Smooth muscle cell (in vitro differentiated cells): Measurements from ENCODE around the gene GASK1A. TPM values are rescaled to one million over a fixed set of nuclear protein-coding genes. Genes with fewer than 3 reads are reported as not detected.

Source experiments
- DNase-seq: peaks from one replicate; lab custom pipeline; 2025; ENCODE audit not compliant: unreplicated experiment; lab: John Stamatoyannopoulos, UW
- H2AFZ ChIP-seq: fragments of 200-600 bp; sonication (generic); 2 replicates; pipeline ENCODE4 v1.6.0; 2016; ENCODE audit warnings: antibody characterized with exemption, low read depth, mild to moderate bottlenecking
- H3F3A ChIP-seq: fragments of 200-600 bp; sonication (generic); 2 replicates; pipeline ENCODE4 v1.6.0; 2017; ENCODE audit warnings: antibody characterized with exemption, low read depth
- H3K27ac ChIP-seq: fragments of 200-600 bp; sonication (generic); 2 replicates; pipeline ENCODE4 v1.5.1; 2016; ENCODE audit warnings: low read depth, mild to moderate bottlenecking
- H3K27me3 ChIP-seq: fragments of 200-600 bp; sonication (generic); 2 replicates; pipeline ENCODE4 v1.6.1; 2016; ENCODE audit warnings: low read depth, mild to moderate bottlenecking
- H3K36me3 ChIP-seq: fragments of 200-600 bp; sonication (generic); 2 replicates; pipeline ENCODE4 v1.5.1; 2016; ENCODE audit warnings: low read depth
- H3K4me1 ChIP-seq: fragments of 200-600 bp; sonication (generic); 2 replicates; pipeline ENCODE4 v1.5.1; 2016; ENCODE audit warnings: low read depth
- H3K4me2 ChIP-seq: fragments of 200-600 bp; sonication (generic); 2 replicates; pipeline ENCODE4 v1.6.0; 2016; ENCODE audit warnings: mild to moderate bottlenecking
- H3K4me3 ChIP-seq: fragments of 200-600 bp; sonication (generic); 2 replicates; pipeline ENCODE4 v1.5.1; 2016; ENCODE audit warnings: mild to moderate bottlenecking
- H3K79me2 ChIP-seq: fragments of 200-600 bp; sonication (generic); 2 replicates; pipeline ENCODE4 v1.6.0; 2016; ENCODE audit warnings: low read depth, mild to moderate bottlenecking
- H3K9ac ChIP-seq: fragments of 200-600 bp; sonication (generic); 2 replicates; pipeline ENCODE4 v1.6.0; 2016; ENCODE audit warnings: low read depth
- H3K9me3 ChIP-seq: fragments of 200-600 bp; sonication (generic); replicated peaks from 2 replicates; pipeline ENCODE4 v1.5.1; 2016; ENCODE audit warnings: low read depth
- H4K20me1 ChIP-seq: fragments of 200-600 bp; sonication (generic); 2 replicates; pipeline ENCODE4 v1.6.0; 2016; ENCODE audit warnings: low read depth
- CTCF ChIP-seq: fragments of 200-600 bp; sonication (generic); IDR thresholded peaks from 2 replicates; pipeline ENCODE4 v1.5.1; 2017; ENCODE audit warnings: borderline replicate concordance, mild to moderate bottlenecking, antibody characterized with exemption; ENCODE audit not compliant: insufficient read depth, poor library complexity, severe bottlenecking
- WGBS: methylation state at CpG from one replicate; pipeline ENCODE4 v1.1.7; 2016; ENCODE audit warnings: low lambda C conversion rate; 5-methylcytosine and 5-hydroxymethylcytosine counted together
- polyA plus RNA-seq: library from polyadenylated mRNA; unstranded; fragments of >200 nt; fragmentation: Nextera tagmentation; extraction: Ambion mirVana; gene quantifications from 2 replicates; pipeline ENCODE4 v1.2.1, GENCODE V29; 2016
- total RNA-seq: library from RNA; depleted of rRNA; stranded (reverse); fragments of >200 nt; gene quantifications from 2 replicates; pipeline ENCODE4 v1.2.3, GENCODE V29; 2014

GASK1A gene
- total and polyA plus RNA-seq, 2 experiments from 2014 or later, result 0.76 TPM; not detected in 1

- TF ChIP-seq CTCF, result no peak
- Histone ChIP-seq H3K27ac (no peak overlapping the region), H3K9ac (no peak overlapping the region), H2AFZ (no peak overlapping the region), H3K27me3 (no peaks in the 10 kb centered on the region), H4K20me1 (no peaks in the 10 kb centered on the region), H3K4me2 (no peak overlapping the region), H3F3A (no peaks in the 10 kb centered on the region), H3K79me2 (no peaks in the 10 kb centered on the region), H3K4me3 (no peak overlapping the region), H3K36me3 (no peaks in the 10 kb centered on the region), H3K4me1 (no peaks in the 10 kb centered on the region), H3K9me3 (no peaks in the 10 kb centered on the region)
- 69% methylated on average over 3 of the region's 3 CpGs for WGBS
- no peak for DNase-seq
These were observed 124.9 kb downstream of the GASK1A start for GRCh38 chr3:43104039-43104438.

- DNase-seq, result no peak
- H3K4me2 ChIP-seq, result peak overlapping the region; percentile 99
- H3K27me3 ChIP-seq, result no peaks in the 10 kb centered on the region
- H3K36me3 ChIP-seq, result no peaks in the 10 kb centered on the region
- no peak overlapping the region for H3K27ac ChIP-seq
- H3K4me1 ChIP-seq, result no peaks in the 10 kb centered on the region
- no peak for TF ChIP-seq CTCF
- H3K9ac ChIP-seq, result no peak overlapping the region
- WGBS, result 61% methylated on average over 27 of the region's 33 CpGs
- peak overlapping the region; percentile 95 for H3K4me3 ChIP-seq
- H3K9me3 ChIP-seq, result no peaks in the 10 kb centered on the region
- H2AFZ ChIP-seq, result peak overlapping the region; percentile 100
- H3F3A ChIP-seq, result no peaks in the 10 kb centered on the region
- no peaks in the 10 kb centered on the region for H3K79me2 ChIP-seq
- H4K20me1 ChIP-seq, result no peaks in the 10 kb centered on the region
These were observed 125.8 kb downstream of the GASK1A start for GRCh38 chr3:43104660-43105595.

DNA sequence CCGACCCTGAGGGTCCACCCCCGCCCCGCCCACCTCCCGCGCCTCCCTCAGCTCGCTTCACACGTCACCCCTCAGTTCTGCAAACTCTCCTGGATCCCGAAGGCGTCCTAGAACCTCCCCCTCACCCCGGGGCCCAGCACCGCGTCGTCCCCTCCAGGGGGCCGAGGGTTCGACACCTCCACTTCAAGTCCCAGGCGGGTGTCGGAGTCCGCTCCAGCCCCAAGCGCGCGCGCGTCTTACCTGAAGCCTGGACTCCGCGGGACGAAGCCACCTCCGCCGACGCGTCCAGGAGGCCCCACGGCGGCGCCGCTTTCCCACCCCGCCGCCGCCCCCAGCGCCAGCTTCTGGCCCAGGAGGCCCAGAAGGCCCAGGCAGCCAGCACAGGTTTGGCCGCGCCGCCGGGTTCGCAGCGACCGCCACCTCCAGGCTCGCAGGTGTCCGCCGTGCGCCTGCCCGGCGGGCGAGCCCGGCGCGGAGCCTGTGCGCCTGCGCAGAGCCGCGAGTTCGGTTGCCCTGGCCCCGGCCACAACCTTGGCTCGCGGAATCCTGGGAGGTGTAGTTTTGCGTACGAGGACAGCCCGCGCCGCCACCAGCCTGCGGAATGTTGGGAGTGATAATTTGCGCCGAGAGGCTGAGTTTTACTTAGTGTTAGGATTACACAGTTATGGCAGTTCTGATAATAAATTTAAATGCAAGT is 126.6 kb downstream of the GASK1A start, which contains the start of gene POMGNT2:
TSS of gene POMGNT2 (minus strand) at position 484 of the 697 bp plus-strand sequence. CDS start 24,648 bp downstream, outside the sequence.
- H3K36me3 ChIP-seq, result no peaks in the 10 kb centered on the region
- H3K27ac ChIP-seq, result no peak within 1 kb of the TSS
- no peak for TF ChIP-seq CTCF
- no peaks in the 10 kb centered on the region for H3K79me2 ChIP-seq
- no peaks in the 10 kb centered on the region for H3K4me1 ChIP-seq
- under 1% methylated on average over 59 of the region's 71 CpGs for WGBS
- no peaks in the 10 kb centered on the region for H3K9me3 ChIP-seq
- H2AFZ ChIP-seq, result peak within 1 kb of the TSS; percentile 100
- H3K4me3 ChIP-seq, result peak within 1 kb of the TSS; percentile 95
- no peaks in the 10 kb centered on the region for H4K20me1 ChIP-seq
- no peaks in the 10 kb centered on the region for H3F3A ChIP-seq
- peak within 1 kb of the TSS; percentile 99 for H3K4me2 ChIP-seq
- H3K27me3 ChIP-seq, result no peaks in the 10 kb centered on the region
- H3K9ac ChIP-seq, result no peak within 1 kb of the TSS
- DNase-seq, result peak; percentile 49
